ENCODE data around the gene TMEM175. TPM values are rescaled to one million over a fixed set of nuclear protein-coding genes. Genes with fewer than 3 reads are reported as not detected.

TMEM175 gene
- total RNA-seq, 1 donor, result 13.8 TPM

DNA sequence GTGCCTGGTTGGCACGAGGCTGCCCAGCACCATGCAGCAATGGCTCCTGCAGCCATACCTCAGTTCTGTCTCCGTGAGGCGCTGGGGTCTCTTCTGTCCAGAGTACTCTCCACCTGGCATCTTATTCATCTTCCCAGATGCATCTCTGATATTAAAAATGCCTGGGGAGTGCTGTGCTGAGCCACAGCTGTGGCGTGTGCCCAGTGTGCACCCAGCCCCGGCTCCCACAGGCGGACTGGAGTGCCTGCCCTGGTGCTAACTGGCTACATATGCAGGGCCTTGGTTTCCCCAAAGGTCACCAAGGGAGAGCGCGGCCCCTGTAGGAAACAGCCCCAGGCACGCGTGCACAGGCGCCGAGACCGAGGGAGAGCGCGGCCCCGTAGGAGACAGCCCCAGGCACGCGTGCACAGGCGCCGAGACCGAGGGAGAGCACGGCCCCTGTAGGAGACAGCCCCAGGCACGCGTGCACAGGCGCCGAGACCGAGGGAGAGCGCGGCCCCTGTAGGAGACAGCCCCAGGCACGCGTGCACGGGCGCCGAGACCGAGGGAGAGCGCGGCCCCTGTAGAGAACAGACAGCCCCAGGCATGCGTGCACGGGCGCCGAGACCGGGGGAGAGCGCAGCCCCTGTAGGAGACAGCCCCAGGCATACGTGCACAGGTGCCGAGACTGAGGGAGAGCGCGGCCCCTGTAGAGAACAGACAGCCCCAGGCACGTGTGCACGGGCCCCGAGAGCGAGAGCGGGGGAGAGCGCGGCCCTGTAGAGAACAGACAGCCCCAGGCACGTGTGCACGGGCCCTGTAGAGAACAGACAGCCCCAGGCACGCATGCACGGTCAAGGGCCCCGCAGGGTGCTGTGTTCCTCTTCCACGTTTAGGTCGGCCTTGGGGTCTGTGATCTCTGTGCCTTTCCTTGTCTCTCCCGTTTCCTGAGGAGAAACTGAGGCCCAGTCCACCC is 14.5 kb downstream of the TMEM175 start:
- TF ChIP-seq CTCF (IDR thresholded peaks at IDR 0.05; ENCODE audit: insufficient read depth, low read length), result no peak
- no peak for DNase-seq (ENCODE audit: low read depth)
- H3K4me3 ChIP-seq (ENCODE audit: low read depth, low read length), result no peak overlapping the region

- DNase-seq (ENCODE audit: low read depth), result no peak
- no peak for TF ChIP-seq CTCF (IDR thresholded peaks at IDR 0.05; ENCODE audit: insufficient read depth, low read length)
- no peak overlapping the region for H3K4me3 ChIP-seq (ENCODE audit: low read depth, low read length)
These were observed 15.3 kb downstream of the TMEM175 start for GRCh38 chr4:947491-947971.

DNA sequence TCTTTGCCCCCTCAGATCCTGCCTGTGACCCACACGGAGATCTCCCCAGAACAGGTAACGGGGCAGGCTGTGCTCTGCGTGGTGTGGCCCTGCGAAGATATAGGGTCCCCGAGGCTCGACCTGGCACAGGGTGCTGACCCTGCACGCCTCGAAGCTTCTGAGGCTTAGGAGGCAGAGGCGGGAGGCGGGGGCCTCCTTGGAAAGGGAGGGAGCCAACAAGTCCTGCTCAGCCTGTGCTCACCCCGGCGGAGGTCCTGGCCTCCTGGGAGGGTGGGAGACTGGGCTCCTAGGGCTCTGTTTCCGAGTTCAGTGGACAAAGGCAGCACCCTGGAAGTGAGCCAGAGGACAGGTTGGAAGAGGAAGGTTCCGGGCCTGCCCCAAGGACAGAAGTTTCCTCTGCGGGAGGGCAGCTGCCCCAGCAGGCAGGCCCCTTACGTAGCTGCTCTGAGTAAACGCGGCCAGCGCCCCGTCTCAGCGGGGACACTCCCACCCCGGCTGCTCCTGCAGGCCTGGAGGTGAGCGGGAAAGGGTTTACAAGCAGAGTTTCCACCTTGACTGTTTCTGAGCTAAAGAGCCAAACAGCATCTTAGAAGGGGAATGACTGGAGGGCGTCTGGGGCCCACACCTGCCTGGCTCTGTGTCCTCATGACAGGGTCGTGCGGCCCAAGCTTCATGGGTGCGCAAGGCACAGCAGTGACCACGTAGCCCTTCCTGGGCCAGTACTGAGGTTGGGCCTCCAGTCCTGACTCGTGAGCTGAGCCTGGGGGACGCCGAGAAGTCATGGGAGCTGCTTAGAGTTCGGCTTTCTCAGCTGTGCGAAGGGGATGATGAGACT is 16.1 kb downstream of the TMEM175 start:
- no peak for DNase-seq (ENCODE audit: low read depth)
- no peak for TF ChIP-seq CTCF (IDR thresholded peaks at IDR 0.05; ENCODE audit: insufficient read depth, low read length)
- H3K4me3 ChIP-seq (ENCODE audit: low read depth, low read length), result no peak overlapping the region

DNA sequence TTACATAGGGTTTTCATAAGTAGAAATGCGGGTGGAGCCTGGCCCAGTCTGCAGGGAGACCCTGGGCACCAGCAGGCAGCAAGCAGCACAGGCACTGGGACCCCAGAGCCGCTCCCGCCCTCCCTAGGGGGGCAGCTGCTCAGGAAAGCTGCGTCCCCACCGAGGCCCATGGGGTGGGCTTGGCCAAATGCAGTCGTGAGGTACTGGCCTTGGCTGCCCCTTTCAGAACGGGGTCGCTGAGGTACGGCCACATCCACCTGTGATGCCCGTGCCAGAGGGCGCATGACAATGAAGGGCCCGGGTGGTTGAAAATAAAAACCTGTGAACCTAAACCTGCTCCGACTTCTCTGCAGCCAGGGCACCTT is 16.7 kb downstream of the TMEM175 start:
- no peak for TF ChIP-seq CTCF (IDR thresholded peaks at IDR 0.05; ENCODE audit: insufficient read depth, low read length)
- H3K4me3 ChIP-seq (ENCODE audit: low read depth, low read length), result no peak overlapping the region

DNA sequence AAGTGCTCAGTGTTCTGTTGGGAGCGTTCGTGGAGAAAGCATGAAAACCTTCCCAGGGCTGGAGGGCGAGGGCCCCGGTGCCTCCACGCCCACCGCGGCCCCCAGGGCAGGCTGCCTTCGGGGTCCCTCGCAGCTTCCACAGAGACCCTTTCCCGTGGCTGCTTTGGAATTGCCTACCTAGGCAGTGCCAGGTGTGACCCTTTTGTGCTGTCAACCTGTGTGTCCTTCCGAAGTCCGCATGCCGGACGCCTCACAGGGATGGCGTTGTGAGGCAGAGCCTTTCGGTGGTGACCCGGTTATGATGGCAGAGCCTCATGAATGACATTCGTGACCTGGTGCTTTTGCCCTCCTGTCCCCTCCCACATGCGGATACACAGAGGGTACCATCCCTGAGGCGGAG is 17.4 kb downstream of the TMEM175 start:
- no peak for TF ChIP-seq CTCF (IDR thresholded peaks at IDR 0.05; ENCODE audit: insufficient read depth, low read length)
- no peak for DNase-seq (ENCODE audit: low read depth)
- no peak overlapping the region for H3K4me3 ChIP-seq (ENCODE audit: low read depth, low read length)

More for the DNA sequence above, 16.7 kb downstream of the TMEM175 start:
- DNase-seq (ENCODE audit: low read depth), result no peak

DNA sequence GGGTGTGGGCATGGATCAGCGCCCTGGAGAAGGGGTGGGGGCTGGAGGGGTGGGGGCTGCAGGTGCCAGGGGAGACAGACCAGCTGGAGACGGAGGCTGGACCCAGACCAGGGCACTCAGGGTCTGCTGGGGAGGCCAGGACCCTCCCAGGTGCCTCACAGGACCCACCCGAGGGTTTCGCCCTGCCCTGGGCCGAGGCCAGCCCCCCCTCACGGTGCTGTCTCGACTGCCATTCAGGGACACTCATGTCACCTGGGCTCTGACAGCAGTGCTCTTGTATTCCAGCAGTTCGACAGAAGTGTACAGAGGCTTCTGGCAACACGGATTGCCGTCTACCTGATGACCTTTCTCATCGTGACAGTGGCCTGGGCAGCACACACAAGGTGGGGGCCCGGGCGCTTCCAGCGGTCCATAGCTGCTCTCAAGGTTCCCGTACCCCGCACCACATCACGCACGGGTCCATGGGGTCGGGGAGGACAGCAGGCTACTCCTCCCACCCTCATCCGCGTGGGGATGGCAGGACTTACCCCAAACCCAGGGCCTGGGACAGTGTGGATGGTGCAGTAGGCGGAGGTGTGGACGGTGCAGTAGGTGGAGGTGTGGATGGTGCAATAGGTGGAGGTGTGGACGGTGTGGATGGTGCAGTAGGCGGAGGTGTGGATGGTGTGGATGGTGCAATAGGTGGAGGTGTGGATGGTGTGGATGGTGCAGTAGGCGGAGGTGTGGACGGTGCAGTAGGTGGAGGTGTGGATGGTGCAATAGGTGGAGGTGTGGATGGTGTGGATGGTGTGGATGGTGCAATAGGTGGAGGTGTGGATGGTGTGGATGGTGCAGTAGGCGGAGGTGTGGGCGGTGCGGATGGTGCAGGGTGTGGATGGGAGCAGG is 18.1 kb downstream of the TMEM175 start:
- DNase-seq (ENCODE audit: low read depth), result no peak
- H3K4me3 ChIP-seq (ENCODE audit: low read depth, low read length), result no peak overlapping the region
- TF ChIP-seq CTCF (IDR thresholded peaks at IDR 0.05; ENCODE audit: insufficient read depth, low read length), result no peak

Data from fibroblast of the aortic adventitia (primary cell).